GM23338 (cell line): ENCODE data around the gene WDR33. TPM values are rescaled to one million over a fixed set of nuclear protein-coding genes. Genes with fewer than 3 reads are reported as not detected.

Experiments used
- ATAC-seq: fragments of 200-7000 bp; cut with Tn5 transposase; 3 replicates; pipeline ENCODE4 v1.9.1; 2020
- DNase-seq: peaks from one replicate; pipeline ENCODE4 v3.0.0-alpha.2; 2015; ENCODE audit warnings: low spot score
- H2AFZ ChIP-seq: fragments of 200-600 bp; sonication (generic); 2 replicates; pipeline ENCODE4 v1.8.0; 2016; ENCODE audit warnings: antibody characterized with exemption, mild to moderate bottlenecking, moderate library complexity
- H3F3A ChIP-seq: fragments of 200-600 bp; sonication (generic); replicated peaks from 2 replicates; pipeline ENCODE4 v1.8.0; 2017; ENCODE audit warnings: antibody characterized with exemption, mixed run types, low read depth
- H3K27ac ChIP-seq: fragments of 200-600 bp; sonication (generic); 2 replicates; pipeline ENCODE4 v1.6.1; 2016; ENCODE audit warnings: low read depth
- H3K27me3 ChIP-seq: fragments of 200-600 bp; sonication (generic); 2 replicates; pipeline ENCODE4 v1.8.0; 2016; ENCODE audit warnings: mild to moderate bottlenecking, mixed run types, moderate library complexity; ENCODE audit not compliant: insufficient read depth
- H3K36me3 ChIP-seq: fragments of 200-600 bp; sonication (generic); 2 replicates; pipeline ENCODE4 v1.8.0; 2016; ENCODE audit warnings: mild to moderate bottlenecking; ENCODE audit not compliant: insufficient read depth
- H3K4me1 ChIP-seq: fragments of 200-600 bp; sonication (generic); 2 replicates; pipeline ENCODE4 v1.8.0; 2016; ENCODE audit warnings: mild to moderate bottlenecking, moderate library complexity; ENCODE audit not compliant: insufficient read depth
- H3K4me2 ChIP-seq: fragments of 200-600 bp; sonication (generic); 2 replicates; pipeline ENCODE4 v1.7.1; 2017; ENCODE audit warnings: mixed run types
- H3K4me3 ChIP-seq: fragments of 200-600 bp; sonication (generic); 2 replicates; pipeline ENCODE4 v1.6.1; 2016; ENCODE audit warnings: mixed run types
- H3K79me2 ChIP-seq: fragments of 200-600 bp; sonication (generic); replicated peaks from 2 replicates; pipeline ENCODE4 v1.8.0; 2017; ENCODE audit warnings: mild to moderate bottlenecking; ENCODE audit not compliant: insufficient read depth
- H3K9me2 ChIP-seq: fragments of 200-600 bp; sonication (generic); 2 replicates; pipeline ENCODE4 v1.8.0; 2017; ENCODE audit not compliant: insufficient read depth
- H4K20me1 ChIP-seq: fragments of 200-600 bp; sonication (generic); replicated peaks from 2 replicates; pipeline ENCODE4 v1.8.0; 2017; ENCODE audit warnings: mild to moderate bottlenecking; ENCODE audit not compliant: insufficient read depth
- H3K27ac Mint-ChIP-seq: 2 replicates; pipeline ENCODE4 v1.8.0; 2020; ENCODE audit warnings: inconsistent platforms, mild to moderate bottlenecking, moderate library complexity, mixed read lengths
- H3K27me3 Mint-ChIP-seq: 3 replicates; pipeline ENCODE4 v1.8.0; 2022; ENCODE audit warnings: low read depth, mild to moderate bottlenecking, moderate library complexity, mixed read lengths, inconsistent platforms; ENCODE audit not compliant: insufficient read depth, poor library complexity
- H3K36me3 Mint-ChIP-seq: 3 replicates; pipeline ENCODE4 v1.8.0; 2021; ENCODE audit warnings: low read depth, mild to moderate bottlenecking, inconsistent platforms, moderate library complexity, mixed read lengths
- H3K4me1 Mint-ChIP-seq: 3 replicates; pipeline ENCODE4 v1.8.0; 2020; ENCODE audit warnings: mild to moderate bottlenecking, inconsistent platforms, mixed read lengths
- H3K4me3 Mint-ChIP-seq: 3 replicates; pipeline ENCODE4 v1.8.0; 2021; ENCODE audit warnings: moderate library complexity, mild to moderate bottlenecking, inconsistent platforms, mixed read lengths
- H3K9me3 Mint-ChIP-seq: 3 replicates; pipeline ENCODE4 v1.8.0; 2020; ENCODE audit warnings: moderate library complexity, mild to moderate bottlenecking, inconsistent platforms, mixed read lengths
- CREB1 ChIP-seq: fragments of 250-450 bp; sonication (Bioruptor Pico); IDR thresholded peaks from 2 replicates; pipeline ENCODE4 v1.5.0; 2020; ENCODE audit warnings: low read depth, mild to moderate bottlenecking, moderate library complexity
- EZH2 ChIP-seq: fragments of 200-600 bp; sonication (generic); IDR thresholded peaks from one replicate; pipeline ENCODE4 v1.8.0; 2017; ENCODE audit warnings: antibody characterized with exemption, mild to moderate bottlenecking, low read depth; ENCODE audit not compliant: unreplicated experiment
- EZH2phosphoT487 ChIP-seq: fragments of 200-600 bp; sonication (generic); IDR thresholded peaks from one replicate; pipeline ENCODE4 v1.8.1; 2018; ENCODE audit warnings: antibody characterized with exemption; ENCODE audit not compliant: unreplicated experiment
- JUNB ChIP-seq: IDR thresholded peaks from one replicate; pipeline ENCODE4 v1.6.1; 2016; ENCODE audit warnings: antibody characterized with exemption; ENCODE audit not compliant: unreplicated experiment
- NANOG ChIP-seq: IDR thresholded peaks from 2 replicates; pipeline ENCODE4 v1.6.1; 2016; ENCODE audit warnings: antibody characterized with exemption, borderline replicate concordance
- STAT1 ChIP-seq: IDR thresholded peaks from one replicate; pipeline ENCODE4 v1.6.1; 2016; ENCODE audit warnings: antibody characterized with exemption; ENCODE audit not compliant: unreplicated experiment
- ZNF114 ChIP-seq: fragments of 250-450 bp; sonication (Bioruptor Pico); IDR thresholded peaks from 2 replicates; pipeline ENCODE4 v1.5.0; 2020; ENCODE audit warnings: mild to moderate bottlenecking, moderate library complexity
- ZNF331 ChIP-seq: fragments of 250-450 bp; sonication (Bioruptor Pico); IDR thresholded peaks from 2 replicates; pipeline ENCODE4 v1.5.0; 2020; ENCODE audit warnings: low read depth, mild to moderate bottlenecking, moderate library complexity
- polyA plus RNA-seq: library from polyadenylated mRNA; unstranded; fragments of >200 nt; fragmentation: Nextera tagmentation; extraction: Ambion mirVana; gene quantifications from 2 replicates; pipeline ENCODE4 v1.2.1, GENCODE V29; 2016
- total RNA-seq: library from RNA; depleted of rRNA; stranded (reverse); fragments of >200 nt; shearing (Covaris generic); gene quantifications from 2 replicates; pipeline ENCODE4 v1.2.3, GENCODE V29; 2014
- TF ChIP-seq, protein P1 (sequence below): fragments of 250-450 bp; sonication (Bioruptor Pico); IDR thresholded peaks from 2 replicates; pipeline ENCODE4 v1.5.0; 2020; ENCODE audit warnings: mild to moderate bottlenecking, moderate library complexity
- TF ChIP-seq, protein P2 (sequence below), 2 experiments: fragments of 200-600 bp in 1 of 2; sonication (generic) in 1 of 2; conservative IDR thresholded peaks; 2 replicates each; pipeline versions ENCODE4 v1.5.1 to v1.6.1; 2016 to 2017; ENCODE audit warnings: antibody characterized with exemption in 2 of 2, low read depth in 2 of 2, mild to moderate bottlenecking in 2 of 2, moderate library complexity in 1 of 2
- TF ChIP-seq, protein P3 (sequence below): IDR thresholded peaks from one replicate; pipeline ENCODE4 v1.6.1; 2018; ENCODE audit warnings: antibody characterized with exemption; ENCODE audit not compliant: unreplicated experiment

Gene WDR33
- total and polyA plus RNA-seq, 2 experiments from 2014 or later = 37.2 to 54.7 TPM

- Mint-ChIP-seq H3K9me3 (no peaks in the 10 kb centered on the region), H3K27me3 (peaks cover 21% of the 10 kb centered on the region), H3K4me3 (no peak overlapping the region), H3K36me3 (no peaks in the 10 kb centered on the region; the same call in 2 of the 3 replicates), H3K4me1 (peaks cover 14% of the 10 kb centered on the region), H3K27ac (no peak overlapping the region; the same call in 1 of the 2 replicates)
- TF ChIP-seq EZH2phosphoT487 = no peak
- TF ChIP-seq, protein P1, sequence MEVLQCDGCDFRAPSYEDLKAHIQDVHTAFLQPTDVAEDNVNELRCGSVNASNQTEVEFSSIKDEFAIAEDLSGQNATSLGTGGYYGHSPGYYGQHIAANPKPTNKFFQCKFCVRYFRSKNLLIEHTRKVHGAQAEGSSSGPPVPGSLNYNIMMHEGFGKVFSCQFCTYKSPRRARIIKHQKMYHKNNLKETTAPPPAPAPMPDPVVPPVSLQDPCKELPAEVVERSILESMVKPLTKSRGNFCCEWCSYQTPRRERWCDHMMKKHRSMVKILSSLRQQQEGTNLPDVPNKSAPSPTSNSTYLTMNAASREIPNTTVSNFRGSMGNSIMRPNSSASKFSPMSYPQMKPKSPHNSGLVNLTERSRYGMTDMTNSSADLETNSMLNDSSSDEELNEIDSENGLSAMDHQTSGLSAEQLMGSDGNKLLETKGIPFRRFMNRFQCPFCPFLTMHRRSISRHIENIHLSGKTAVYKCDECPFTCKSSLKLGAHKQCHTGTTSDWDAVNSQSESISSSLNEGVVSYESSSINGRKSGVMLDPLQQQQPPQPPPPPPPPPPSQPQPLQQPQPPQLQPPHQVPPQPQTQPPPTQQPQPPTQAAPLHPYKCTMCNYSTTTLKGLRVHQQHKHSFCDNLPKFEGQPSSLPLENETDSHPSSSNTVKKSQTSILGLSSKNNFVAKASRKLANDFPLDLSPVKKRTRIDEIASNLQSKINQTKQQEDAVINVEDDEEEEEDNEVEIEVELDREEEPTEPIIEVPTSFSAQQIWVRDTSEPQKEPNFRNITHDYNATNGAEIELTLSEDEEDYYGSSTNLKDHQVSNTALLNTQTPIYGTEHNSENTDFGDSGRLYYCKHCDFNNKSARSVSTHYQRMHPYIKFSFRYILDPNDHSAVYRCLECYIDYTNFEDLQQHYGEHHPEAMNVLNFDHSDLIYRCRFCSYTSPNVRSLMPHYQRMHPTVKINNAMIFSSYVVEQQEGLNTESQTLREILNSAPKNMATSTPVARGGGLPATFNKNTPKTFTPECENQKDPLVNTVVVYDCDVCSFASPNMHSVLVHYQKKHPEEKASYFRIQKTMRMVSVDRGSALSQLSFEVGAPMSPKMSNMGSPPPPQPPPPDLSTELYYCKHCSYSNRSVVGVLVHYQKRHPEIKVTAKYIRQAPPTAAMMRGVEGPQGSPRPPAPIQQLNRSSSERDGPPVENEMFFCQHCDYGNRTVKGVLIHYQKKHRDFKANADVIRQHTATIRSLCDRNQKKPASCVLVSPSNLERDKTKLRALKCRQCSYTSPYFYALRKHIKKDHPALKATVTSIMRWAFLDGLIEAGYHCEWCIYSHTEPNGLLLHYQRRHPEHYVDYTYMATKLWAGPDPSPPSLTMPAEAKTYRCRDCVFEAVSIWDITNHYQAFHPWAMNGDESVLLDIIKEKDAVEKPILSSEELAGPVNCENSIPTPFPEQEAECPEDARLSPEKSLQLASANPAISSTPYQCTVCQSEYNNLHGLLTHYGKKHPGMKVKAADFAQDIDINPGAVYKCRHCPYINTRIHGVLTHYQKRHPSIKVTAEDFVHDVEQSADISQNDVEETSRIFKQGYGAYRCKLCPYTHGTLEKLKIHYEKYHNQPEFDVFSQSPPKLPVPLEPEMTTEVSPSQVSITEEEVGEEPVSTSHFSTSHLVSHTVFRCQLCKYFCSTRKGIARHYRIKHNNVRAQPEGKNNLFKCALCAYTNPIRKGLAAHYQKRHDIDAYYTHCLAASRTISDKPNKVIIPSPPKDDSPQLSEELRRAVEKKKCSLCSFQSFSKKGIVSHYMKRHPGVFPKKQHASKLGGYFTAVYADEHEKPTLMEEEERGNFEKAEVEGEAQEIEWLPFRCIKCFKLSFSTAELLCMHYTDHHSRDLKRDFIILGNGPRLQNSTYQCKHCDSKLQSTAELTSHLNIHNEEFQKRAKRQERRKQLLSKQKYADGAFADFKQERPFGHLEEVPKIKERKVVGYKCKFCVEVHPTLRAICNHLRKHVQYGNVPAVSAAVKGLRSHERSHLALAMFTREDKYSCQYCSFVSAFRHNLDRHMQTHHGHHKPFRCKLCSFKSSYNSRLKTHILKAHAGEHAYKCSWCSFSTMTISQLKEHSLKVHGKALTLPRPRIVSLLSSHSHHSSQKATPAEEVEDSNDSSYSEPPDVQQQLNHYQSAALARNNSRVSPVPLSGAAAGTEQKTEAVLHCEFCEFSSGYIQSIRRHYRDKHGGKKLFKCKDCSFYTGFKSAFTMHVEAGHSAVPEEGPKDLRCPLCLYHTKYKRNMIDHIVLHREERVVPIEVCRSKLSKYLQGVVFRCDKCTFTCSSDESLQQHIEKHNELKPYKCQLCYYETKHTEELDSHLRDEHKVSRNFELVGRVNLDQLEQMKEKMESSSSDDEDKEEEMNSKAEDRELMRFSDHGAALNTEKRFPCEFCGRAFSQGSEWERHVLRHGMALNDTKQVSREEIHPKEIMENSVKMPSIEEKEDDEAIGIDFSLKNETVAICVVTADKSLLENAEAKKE = no peak
- no peak for TF ChIP-seq EZH2
- TF ChIP-seq, protein P2, sequence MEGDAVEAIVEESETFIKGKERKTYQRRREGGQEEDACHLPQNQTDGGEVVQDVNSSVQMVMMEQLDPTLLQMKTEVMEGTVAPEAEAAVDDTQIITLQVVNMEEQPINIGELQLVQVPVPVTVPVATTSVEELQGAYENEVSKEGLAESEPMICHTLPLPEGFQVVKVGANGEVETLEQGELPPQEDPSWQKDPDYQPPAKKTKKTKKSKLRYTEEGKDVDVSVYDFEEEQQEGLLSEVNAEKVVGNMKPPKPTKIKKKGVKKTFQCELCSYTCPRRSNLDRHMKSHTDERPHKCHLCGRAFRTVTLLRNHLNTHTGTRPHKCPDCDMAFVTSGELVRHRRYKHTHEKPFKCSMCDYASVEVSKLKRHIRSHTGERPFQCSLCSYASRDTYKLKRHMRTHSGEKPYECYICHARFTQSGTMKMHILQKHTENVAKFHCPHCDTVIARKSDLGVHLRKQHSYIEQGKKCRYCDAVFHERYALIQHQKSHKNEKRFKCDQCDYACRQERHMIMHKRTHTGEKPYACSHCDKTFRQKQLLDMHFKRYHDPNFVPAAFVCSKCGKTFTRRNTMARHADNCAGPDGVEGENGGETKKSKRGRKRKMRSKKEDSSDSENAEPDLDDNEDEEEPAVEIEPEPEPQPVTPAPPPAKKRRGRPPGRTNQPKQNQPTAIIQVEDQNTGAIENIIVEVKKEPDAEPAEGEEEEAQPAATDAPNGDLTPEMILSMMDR (conservative IDR thresholded peaks at IDR 0.05; ENCODE audit: low read depth in 2 of 2) = no peak
- TF ChIP-seq CREB1 = no peak
- TF ChIP-seq ZNF114 (CRISPR knock-in tag) = no peak
- TF ChIP-seq ZNF331 (CRISPR knock-in tag) = no peak
- no peak for TF ChIP-seq JUNB
- no peak for TF ChIP-seq NANOG
- TF ChIP-seq STAT1 = no peak
- TF ChIP-seq, protein P3, sequence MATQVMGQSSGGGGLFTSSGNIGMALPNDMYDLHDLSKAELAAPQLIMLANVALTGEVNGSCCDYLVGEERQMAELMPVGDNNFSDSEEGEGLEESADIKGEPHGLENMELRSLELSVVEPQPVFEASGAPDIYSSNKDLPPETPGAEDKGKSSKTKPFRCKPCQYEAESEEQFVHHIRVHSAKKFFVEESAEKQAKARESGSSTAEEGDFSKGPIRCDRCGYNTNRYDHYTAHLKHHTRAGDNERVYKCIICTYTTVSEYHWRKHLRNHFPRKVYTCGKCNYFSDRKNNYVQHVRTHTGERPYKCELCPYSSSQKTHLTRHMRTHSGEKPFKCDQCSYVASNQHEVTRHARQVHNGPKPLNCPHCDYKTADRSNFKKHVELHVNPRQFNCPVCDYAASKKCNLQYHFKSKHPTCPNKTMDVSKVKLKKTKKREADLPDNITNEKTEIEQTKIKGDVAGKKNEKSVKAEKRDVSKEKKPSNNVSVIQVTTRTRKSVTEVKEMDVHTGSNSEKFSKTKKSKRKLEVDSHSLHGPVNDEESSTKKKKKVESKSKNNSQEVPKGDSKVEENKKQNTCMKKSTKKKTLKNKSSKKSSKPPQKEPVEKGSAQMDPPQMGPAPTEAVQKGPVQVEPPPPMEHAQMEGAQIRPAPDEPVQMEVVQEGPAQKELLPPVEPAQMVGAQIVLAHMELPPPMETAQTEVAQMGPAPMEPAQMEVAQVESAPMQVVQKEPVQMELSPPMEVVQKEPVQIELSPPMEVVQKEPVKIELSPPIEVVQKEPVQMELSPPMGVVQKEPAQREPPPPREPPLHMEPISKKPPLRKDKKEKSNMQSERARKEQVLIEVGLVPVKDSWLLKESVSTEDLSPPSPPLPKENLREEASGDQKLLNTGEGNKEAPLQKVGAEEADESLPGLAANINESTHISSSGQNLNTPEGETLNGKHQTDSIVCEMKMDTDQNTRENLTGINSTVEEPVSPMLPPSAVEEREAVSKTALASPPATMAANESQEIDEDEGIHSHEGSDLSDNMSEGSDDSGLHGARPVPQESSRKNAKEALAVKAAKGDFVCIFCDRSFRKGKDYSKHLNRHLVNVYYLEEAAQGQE = no peak
- no peaks in the 10 kb centered on the region for H3K36me3 ChIP-seq
- H3K4me2 ChIP-seq = no peak overlapping the region
- H3K9me2 ChIP-seq = no peaks in the 10 kb centered on the region
- H3K27me3 ChIP-seq = no peaks in the 10 kb centered on the region
- no peak overlapping the region for H3K4me3 ChIP-seq
- no peak for ATAC-seq
- H2AFZ ChIP-seq = no peak overlapping the region
- no peaks in the 10 kb centered on the region for H3F3A ChIP-seq
- H3K27ac ChIP-seq = no peak overlapping the region
- H3K79me2 ChIP-seq = no peaks in the 10 kb centered on the region
- H3K4me1 ChIP-seq = no peaks in the 10 kb centered on the region
- no peak for DNase-seq
- H4K20me1 ChIP-seq = no peaks in the 10 kb centered on the region; the same call in 1 of the 2 replicates
Observed at GRCh38 chr2:127651381-127651809, 159.6 kb downstream of the WDR33 start.
